Right cardiac atrium (tissue), 5 donors: ENCODE results near the gene GRIK4. TPM values are rescaled to one million over a fixed set of nuclear protein-coding genes. Genes with fewer than 3 reads are reported as not detected.
A peak's percentile ranks its signal among the peaks of the same experiment; 100 is the strongest.

Source experiments
- ATAC-seq, 2 donors: fragments of 200-7000 bp; cut with Tn5 transposase; one replicate each; pipeline versions ENCODE4 v1.8.0 to v1.9.1; 2020; ENCODE audit warnings: moderate library complexity in 2 of 2, mild to moderate bottlenecking in 1 of 2
- DNase-seq, 3 donors: peaks; one replicate each; pipeline ENCODE4 v3.0.0-alpha.2; 2020
- H3K27ac ChIP-seq: one replicate; pipeline ENCODE4 v1.5.1; 2013; ENCODE audit warnings: mild to moderate bottlenecking, low read length, control low read depth, moderate library complexity
- H3K27me3 ChIP-seq: one replicate; pipeline ENCODE4 v1.6.1; 2013; ENCODE audit not compliant: control insufficient read depth, insufficient read depth
- H3K4me1 ChIP-seq: one replicate; pipeline ENCODE4 v1.6.1; 2013; ENCODE audit warnings: low read length; ENCODE audit not compliant: control insufficient read depth, insufficient read depth
- H3K4me3 ChIP-seq: one replicate; pipeline ENCODE4 v1.5.1; 2013; ENCODE audit warnings: low read length, control low read depth
- H3K9me3 ChIP-seq: one replicate; pipeline ENCODE4 v1.6.1; 2013; ENCODE audit warnings: low read length; ENCODE audit not compliant: control insufficient read depth
- WGBS: extraction: QIAGEN DNeasy Blood & Tissue Kit; methylation state at CpG from one replicate; pipeline ENCODE4 v1.1.7; 2013; 5-methylcytosine and 5-hydroxymethylcytosine counted together
- intact Hi-C, 4 donors: fragments of 100-400 bp; cut with DNase I; formaldehyde crosslinking; loops; one replicate each; pipeline versions ENCODE4 v1.11.0 to v1.14.0; 2022 to 2023
- polyA plus RNA-seq: library from polyadenylated mRNA; stranded (reverse); fragments of 200-250 nt; gene quantifications from one replicate; pipeline ENCODE4 v1.2.3, GENCODE V29; 2013
- total RNA-seq, 4 donors: library from RNA; stranded (reverse); fragmentation: NEBNext Ultra II Directional; extraction: Animal tissue kit (Norgen Biotek cat#: 25700); gene quantifications; one replicate each; pipeline ENCODE4 v1.2.1, GENCODE V29; 2021
- donor health status: healthy with polysubstance abuse.
- donor health status: DM: no; HTN: yes; CAD: no.
- donor health status: DM: no; HTN: no; CAD: no.
- donor health status: DM: no; HTN: yes; CAD: no; lungs with severe emphysema.
- donor health status: DM: yes; HTN: yes; CAD: no.

The GRIK4 gene
- total and polyA plus RNA-seq, 5 donors = 0.32 to 3.4 (median 0.80) TPM; not detected in 1

GRCh38 chr11:120739780-120740179 is 228.2 kb downstream of the GRIK4 start:
- 75% methylated on average over 3 of the region's 3 CpGs for WGBS
- Histone ChIP-seq H3K4me1 (no peaks in the 10 kb centered on the region), H3K4me3 (no peak overlapping the region), H3K27ac (no peak overlapping the region), H3K27me3 (no peaks in the 10 kb centered on the region), H3K9me3 (no peaks in the 10 kb centered on the region)
- no peak for DNase-seq
- intact Hi-C loops = no loop called here
- ATAC-seq = no peak

- no peaks in the 10 kb centered on the region for H3K9me3 ChIP-seq
- no peaks in the 10 kb centered on the region for H3K4me1 ChIP-seq
- H3K27ac ChIP-seq = no peak overlapping the region
- no peaks in the 10 kb centered on the region for H3K27me3 ChIP-seq
- H3K4me3 ChIP-seq = no peak overlapping the region
- 78% methylated on average over 3 of the region's 3 CpGs for WGBS
- peak in 1 of 2 donors; percentile 31 for ATAC-seq
- DNase-seq = no peak
- intact Hi-C loops = no loop called here
These were observed 228.8 kb downstream of the GRIK4 start for GRCh38 chr11:120740380-120740779.

GRCh38 chr11:120744016-120744994 is 232.8 kb downstream of the GRIK4 start:
- intact Hi-C loops = no loop called here
- H3K27ac ChIP-seq = no peak overlapping the region
- H3K27me3 ChIP-seq = no peaks in the 10 kb centered on the region
- H3K9me3 ChIP-seq = no peaks in the 10 kb centered on the region
- DNase-seq (no peak), ATAC-seq (no peak)
- no peak overlapping the region for H3K4me3 ChIP-seq
- H3K4me1 ChIP-seq = peaks cover 2% of the 10 kb centered on the region
- WGBS = 86% methylated on average over 14 of the region's 14 CpGs

- Histone ChIP-seq H3K27ac (no peak overlapping the region), H3K27me3 (no peaks in the 10 kb centered on the region), H3K9me3 (no peaks in the 10 kb centered on the region), H3K4me1 (peaks cover 2% of the 10 kb centered on the region), H3K4me3 (no peak overlapping the region)
- ATAC-seq = no peak
- intact Hi-C loops = no loop called here
- WGBS = 64% methylated on average over 3 of the region's 3 CpGs
- DNase-seq = no peak
These were observed 234.8 kb downstream of the GRIK4 start for GRCh38 chr11:120746376-120746775.

GRCh38 chr11:120746836-120747609 is 235.5 kb downstream of the GRIK4 start:
- Histone ChIP-seq H3K4me1 (peaks cover 2% of the 10 kb centered on the region), H3K4me3 (no peak overlapping the region), H3K27me3 (no peaks in the 10 kb centered on the region), H3K9me3 (no peaks in the 10 kb centered on the region), H3K27ac (no peak overlapping the region)
- DNase-seq (peak in 1 of 3 donors; percentile 56), ATAC-seq (peak in 1 of 2 donors; percentile 62)
- WGBS = 48% methylated on average over 12 of the region's 12 CpGs
- intact Hi-C loops = no loop called here

- WGBS = 40% methylated on average over 12 of the region's 12 CpGs
- Histone ChIP-seq H3K4me1 (peaks cover 2% of the 10 kb centered on the region), H3K9me3 (no peaks in the 10 kb centered on the region), H3K4me3 (no peak overlapping the region), H3K27me3 (no peaks in the 10 kb centered on the region), H3K27ac (no peak overlapping the region)
- intact Hi-C loops = no loop called here
- DNase-seq (peak in 1 of 3 donors; percentile 33), ATAC-seq (peak; percentile 79 to 81)
These were observed 236.6 kb downstream of the GRIK4 start for GRCh38 chr11:120747850-120748814.

- H3K27me3 ChIP-seq = no peaks in the 10 kb centered on the region
- 84% methylated on average over 4 of the region's 4 CpGs for WGBS
- peaks cover 2% of the 10 kb centered on the region for H3K4me1 ChIP-seq
- intact Hi-C loops = no loop called here
- no peak for DNase-seq
- H3K27ac ChIP-seq = no peak overlapping the region
- no peak overlapping the region for H3K4me3 ChIP-seq
- no peaks in the 10 kb centered on the region for H3K9me3 ChIP-seq
- ATAC-seq = no peak
These were observed 237.8 kb downstream of the GRIK4 start for GRCh38 chr11:120749395-120749794.

- no peak for DNase-seq
- H3K9me3 ChIP-seq = no peaks in the 10 kb centered on the region
- ATAC-seq = no peak
- 74% methylated on average over 12 of the region's 12 CpGs for WGBS
- no peaks in the 10 kb centered on the region for H3K27me3 ChIP-seq
- intact Hi-C loops = no loop called here
- H3K27ac ChIP-seq = no peak overlapping the region
- H3K4me3 ChIP-seq = no peak overlapping the region
- peaks cover 2% of the 10 kb centered on the region for H3K4me1 ChIP-seq
These were observed 239.3 kb downstream of the GRIK4 start for GRCh38 chr11:120750647-120751549.

- peaks cover 2% of the 10 kb centered on the region for H3K4me1 ChIP-seq
- H3K27me3 ChIP-seq = no peaks in the 10 kb centered on the region
- no peak overlapping the region for H3K27ac ChIP-seq
- no peak overlapping the region for H3K4me3 ChIP-seq
- DNase-seq (no peak), ATAC-seq (no peak)
- 48% methylated on average over 9 of the region's 9 CpGs for WGBS
- intact Hi-C loops = no loop called here
- H3K9me3 ChIP-seq = no peaks in the 10 kb centered on the region
These were observed 240.0 kb downstream of the GRIK4 start for GRCh38 chr11:120751550-120751949.

GRCh38 chr11:120752668-120753067 is 241.1 kb downstream of the GRIK4 start:
- DNase-seq (peak in 1 of 3 donors; percentile 25), ATAC-seq (no peak)
- H3K27ac ChIP-seq = no peak overlapping the region
- intact Hi-C loops = no loop called here
- WGBS = 87% methylated on average over 7 of the region's 7 CpGs
- H3K9me3 ChIP-seq = no peaks in the 10 kb centered on the region
- no peaks in the 10 kb centered on the region for H3K27me3 ChIP-seq
- H3K4me1 ChIP-seq = no peaks in the 10 kb centered on the region
- H3K4me3 ChIP-seq = no peak overlapping the region
